PC-9 (cell line): ENCODE data around the gene ROR2.

Experiments
- EZH2 ChIP-seq: fragments of 200-600 bp; sonication (generic); IDR thresholded peaks from 2 replicates; pipeline ENCODE4 v1.8.0; 2017; ENCODE audit warnings: antibody characterized with exemption, low read depth
- TF ChIP-seq, protein P1 (sequence below): fragments of 200-600 bp; sonication (generic); conservative IDR thresholded peaks from 2 replicates; pipeline ENCODE4 v1.6.1; 2017; ENCODE audit warnings: mixed run types, antibody characterized with exemption, mild to moderate bottlenecking, moderate library complexity

DNA sequence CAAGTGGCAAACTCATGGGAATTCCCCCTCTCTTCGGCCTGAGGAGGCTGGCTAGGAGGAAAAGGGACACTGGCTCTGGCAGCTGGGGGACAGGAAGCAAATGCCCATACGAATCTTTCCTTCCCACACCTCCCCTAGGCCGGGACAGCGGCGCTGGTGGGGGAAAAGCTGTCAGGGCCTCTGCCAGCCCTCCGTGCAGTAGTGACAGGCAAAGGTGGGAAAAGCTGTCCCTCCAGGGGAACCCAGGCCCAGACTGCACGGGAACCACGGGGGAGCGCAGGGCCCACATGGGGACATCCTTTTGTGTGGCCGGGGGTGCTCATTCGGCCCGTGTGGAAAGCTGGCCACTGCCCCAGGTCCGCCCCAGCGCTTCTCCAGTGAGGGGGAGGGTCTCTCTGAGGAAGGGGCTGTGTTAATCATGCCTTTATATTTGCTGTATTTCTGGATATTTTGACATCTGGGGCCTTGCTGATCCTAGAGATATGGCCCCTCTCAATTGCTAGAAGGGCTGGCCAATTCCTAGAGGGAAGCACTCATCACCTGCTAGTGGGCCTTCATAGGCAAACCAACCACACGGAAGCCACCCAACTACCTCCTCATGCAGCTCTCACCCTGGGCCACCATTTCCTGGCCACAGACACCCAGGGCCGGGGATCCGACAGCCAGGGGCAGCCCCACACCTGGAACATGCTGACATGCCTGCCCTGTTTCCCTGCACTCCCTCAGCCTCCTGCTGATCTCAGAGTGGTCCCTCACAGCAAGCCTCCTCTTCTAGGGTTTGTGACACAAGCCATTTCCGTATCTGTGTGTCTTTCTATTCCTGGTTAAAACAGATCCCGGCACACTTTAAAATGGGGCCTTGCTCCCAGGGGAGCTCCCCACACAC lies 138.8 kb downstream of the ROR2 start:
- TF ChIP-seq, protein P1, sequence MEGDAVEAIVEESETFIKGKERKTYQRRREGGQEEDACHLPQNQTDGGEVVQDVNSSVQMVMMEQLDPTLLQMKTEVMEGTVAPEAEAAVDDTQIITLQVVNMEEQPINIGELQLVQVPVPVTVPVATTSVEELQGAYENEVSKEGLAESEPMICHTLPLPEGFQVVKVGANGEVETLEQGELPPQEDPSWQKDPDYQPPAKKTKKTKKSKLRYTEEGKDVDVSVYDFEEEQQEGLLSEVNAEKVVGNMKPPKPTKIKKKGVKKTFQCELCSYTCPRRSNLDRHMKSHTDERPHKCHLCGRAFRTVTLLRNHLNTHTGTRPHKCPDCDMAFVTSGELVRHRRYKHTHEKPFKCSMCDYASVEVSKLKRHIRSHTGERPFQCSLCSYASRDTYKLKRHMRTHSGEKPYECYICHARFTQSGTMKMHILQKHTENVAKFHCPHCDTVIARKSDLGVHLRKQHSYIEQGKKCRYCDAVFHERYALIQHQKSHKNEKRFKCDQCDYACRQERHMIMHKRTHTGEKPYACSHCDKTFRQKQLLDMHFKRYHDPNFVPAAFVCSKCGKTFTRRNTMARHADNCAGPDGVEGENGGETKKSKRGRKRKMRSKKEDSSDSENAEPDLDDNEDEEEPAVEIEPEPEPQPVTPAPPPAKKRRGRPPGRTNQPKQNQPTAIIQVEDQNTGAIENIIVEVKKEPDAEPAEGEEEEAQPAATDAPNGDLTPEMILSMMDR, result no peak
- no peak for TF ChIP-seq EZH2
